GM12878 (cell line): ENCODE results near the gene MYO15A. TPM values are rescaled to one million over a fixed set of nuclear protein-coding genes. Genes with fewer than 3 reads are reported as not detected.

Experiments used
- ATAC-seq: fragments of 200-7000 bp; cut with Tn5 transposase; 3 replicates; pipeline ENCODE4 v1.9.1; 2020; ENCODE audit warnings: mild to moderate bottlenecking, moderate library complexity
- BruUV-seq: library from RNA; stranded (reverse); fragments of 400-500 nt; replicated peaks from 2 replicates; lab custom pipeline; 2021; lab: Mats Ljungman, UMichigan
- CTCF ChIA-PET: fragments of 300-600 bp; sonication (Branson Sonifier 250); formaldehyde crosslinking; extraction: SDS; loops from one replicate; lab custom pipeline; 2021; ENCODE audit warnings: inconsistent platforms; lab: Yijun Ruan, JAX
- POLR2A ChIA-PET: fragments of 350-600 bp; formaldehyde crosslinking; extraction: SDS; loops from one replicate; lab custom pipeline; 2021; ENCODE audit warnings: inconsistent platforms; lab: Charles Lee
- RAD21 ChIA-PET: fragments of 300-600 bp; sonication (Branson Sonifier 250); formaldehyde crosslinking; loops from one replicate; lab custom pipeline; 2023; ENCODE audit warnings: antibody characterized with exemption; ENCODE audit not compliant: unreplicated experiment; lab: Charles Lee
- SMC1A ChIA-PET: fragments of 300-600 bp; sonication (Branson Sonifier 250); formaldehyde crosslinking; loops from one replicate; lab custom pipeline; 2023; ENCODE audit not compliant: unreplicated experiment, uncharacterized antibody; lab: Charles Lee
- DNase-seq: peaks from one replicate; pipeline ENCODE4 v3.0.0-alpha.2; 2011; ENCODE audit warnings: low read depth, low spot score
- FAIRE-seq: peaks from 3 replicates; lab custom pipeline; 2011; peaks lifted over from hg19 to GRCh38; lab: Jason Lieb, UNC
- H2AFZ ChIP-seq: 2 replicates; pipeline ENCODE4 v1.6.0; 2011; ENCODE audit warnings: low read depth, low read length, control low read depth; ENCODE audit not compliant: control insufficient read depth
- H3K27ac ChIP-seq: 2 replicates; pipeline ENCODE4 v1.5.1; 2011; ENCODE audit warnings: control low read depth; ENCODE audit not compliant: control insufficient read depth, insufficient read depth
- H3K27me3 ChIP-seq, 2 experiments: replicated peaks in 1 of 2; 2 replicates each; pipeline versions ENCODE4 v1.6.0 to v1.6.1; 2011; ENCODE audit warnings: low read length in 1 of 2; ENCODE audit not compliant: control insufficient read depth in 2 of 2, insufficient read depth in 2 of 2
- H3K36me3 ChIP-seq, 2 experiments: 2 replicates each; pipeline ENCODE4 v1.5.1; 2011; ENCODE audit warnings: low read length in 1 of 2; ENCODE audit not compliant: control insufficient read depth in 2 of 2, insufficient read depth in 2 of 2
- H3K4me1 ChIP-seq: 2 replicates; pipeline ENCODE4 v1.6.1; 2011; ENCODE audit warnings: mild to moderate bottlenecking, low read length, moderate library complexity, mixed read lengths; ENCODE audit not compliant: control insufficient read depth, insufficient read depth
- H3K4me2 ChIP-seq: 2 replicates; pipeline ENCODE4 v1.6.0; 2011; ENCODE audit warnings: control low read depth; ENCODE audit not compliant: control insufficient read depth, insufficient read depth
- H3K4me3 ChIP-seq: fragments of 200-600 bp; sonication (generic); 2 replicates; pipeline ENCODE4 v1.5.1; 2016
- H3K79me2 ChIP-seq: 2 replicates; pipeline ENCODE4 v1.6.0; 2011; ENCODE audit warnings: low read length; ENCODE audit not compliant: control insufficient read depth, insufficient read depth
- H3K9ac ChIP-seq: 2 replicates; pipeline ENCODE4 v1.8.0; 2011; ENCODE audit warnings: low read length, control low read depth, mixed read lengths; ENCODE audit not compliant: control insufficient read depth, insufficient read depth
- H3K9me3 ChIP-seq: replicated peaks from 3 replicates; pipeline ENCODE4 v1.5.1; 2011; ENCODE audit warnings: mild to moderate bottlenecking, low read length; ENCODE audit not compliant: control insufficient read depth, insufficient read depth
- H4K20me1 ChIP-seq: 2 replicates; pipeline ENCODE4 v1.6.0; 2011; ENCODE audit not compliant: control insufficient read depth, insufficient read depth
- CREB1 ChIP-seq: IDR thresholded peaks from 2 replicates; pipeline ENCODE4 v1.6.1; 2012; ENCODE audit warnings: low read depth, mild to moderate bottlenecking, inconsistent platforms
- DPF2 ChIP-seq: fragments of 450-650 bp; IDR thresholded peaks from 2 replicates; pipeline ENCODE4 v1.6.1; 2017; ENCODE audit warnings: mild to moderate bottlenecking
- ESRRA ChIP-seq: IDR thresholded peaks from 2 replicates; pipeline ENCODE4 v1.6.1; 2012; ENCODE audit warnings: mild to moderate bottlenecking, low read length, improper control_type of control experiment
- HDAC2 ChIP-seq: fragments of 200-600 bp; sonication (generic); IDR thresholded peaks from 2 replicates; pipeline ENCODE4 v1.6.1; 2017
- IKZF2 ChIP-seq, 2 experiments: fragments of 450-650 bp; IDR thresholded peaks; 2 replicates each; pipeline ENCODE4 v1.6.1; 2017; ENCODE audit warnings: mild to moderate bottlenecking in 2 of 2, moderate library complexity in 2 of 2
- MXI1 ChIP-seq: fragments of 150-350 bp; IDR thresholded peaks from 2 replicates; pipeline ENCODE4 v1.6.1; 2011; ENCODE audit warnings: low read depth, mild to moderate bottlenecking, inconsistent platforms, low read length, improper control_type of control experiment
- NBN ChIP-seq: fragments of 450-650 bp; IDR thresholded peaks from 2 replicates; pipeline ENCODE4 v1.6.1; 2016
- NFXL1 ChIP-seq: fragments of 450-650 bp; IDR thresholded peaks from 2 replicates; pipeline ENCODE4 v1.6.1; 2017; ENCODE audit warnings: antibody characterized with exemption, mild to moderate bottlenecking, borderline replicate concordance
- SMAD5 ChIP-seq: IDR thresholded peaks from 2 replicates; pipeline ENCODE4 v1.6.1; 2016; ENCODE audit warnings: antibody characterized with exemption, low read depth
- SMARCA5 ChIP-seq: fragments of 450-650 bp; IDR thresholded peaks from 2 replicates; pipeline ENCODE4 v1.6.1; 2017; ENCODE audit warnings: mild to moderate bottlenecking
- TARDBP ChIP-seq: IDR thresholded peaks from 2 replicates; pipeline ENCODE4 v1.6.1; 2016; ENCODE audit warnings: borderline replicate concordance
- ZNF274 ChIP-seq: IDR thresholded peaks from one replicate; pipeline ENCODE4 v1.8.0; 2011; ENCODE audit not compliant: insufficient read length, insufficient read depth
- WGBS: methylation state at CpG from one replicate; pipeline ENCODE4 v1.1.6; 2016; ENCODE audit warnings: low lambda C conversion rate; ENCODE audit not compliant: insufficient replicate concordance, insufficient coverage; ENCODE audit errors: missing lambda C conversion rate; 5-methylcytosine and 5-hydroxymethylcytosine counted together
- in situ Hi-C: fragments of 300-500 bp; cut with MboI; formaldehyde crosslinking; loops from 9 replicates; pipeline ENCODE4 v1.14.3; 2018; ENCODE audit warnings: mixed read lengths
- intact Hi-C: fragments of 100-400 bp; cut with micrococcal nuclease; formaldehyde crosslinking; loops from one replicate; pipeline ENCODE4 v1.14.2; 2022; ENCODE audit not compliant: unreplicated experiment
- polyA plus RNA-seq, 11 experiments: library from polyadenylated mRNA; depleted of rRNA in 4 of 11; unstranded in 6 of 11; stranded (reverse) in 5 of 11; fragments of >200 nt; fragmentation: Nextera tagmentation in 4 of 11; fragmentation: Illumina TruSeq in 1 of 11; extraction: Ambion mirVana in 4 of 11; extraction: Trizol in 1 of 11; gene quantifications; 1 replicate in 1 of 11; 2 replicates in 10 of 11; pipeline versions ENCODE4 v1.2.1 to v1.2.3, GENCODE V29; 2011 to 2016; ENCODE audit warnings: inconsistent platforms in 2 of 11, missing spikeins in 2 of 11, low read depth in 1 of 11
- total RNA-seq, 4 experiments: library from RNA; depleted of rRNA in 3 of 4; stranded (reverse); fragments of >200 nt in 3 of 4; fragmentation: Illumina TruSeq in 1 of 4; extraction: Trizol in 1 of 4; gene quantifications; 2 replicates each; pipeline versions ENCODE4 v1.2.1 to v1.2.3, GENCODE V29; 2013 to 2021
- TF ChIP-seq, protein P1 (sequence below): IDR thresholded peaks from 2 replicates; pipeline ENCODE4 v1.6.1; 2011; ENCODE audit warnings: borderline replicate concordance, low read depth, mild to moderate bottlenecking, moderate library complexity, mixed read lengths, low read length; ENCODE audit not compliant: insufficient read depth; ENCODE audit errors: extremely low read length
- TF ChIP-seq, protein P2 (sequence below), 3 experiments: IDR thresholded peaks in 2 of 3; conservative IDR thresholded peaks in 1 of 3; 2 replicates each; pipeline ENCODE4 v1.5.1; 2011; ENCODE audit warnings: low read depth in 3 of 3, low read length in 3 of 3, mild to moderate bottlenecking in 3 of 3, control low read depth in 2 of 3, moderate library complexity in 2 of 3, inconsistent platforms in 1 of 3, mixed read lengths in 1 of 3; ENCODE audit not compliant: control insufficient read depth in 2 of 3, insufficient read depth in 1 of 3; ENCODE audit errors: extremely low read depth in 1 of 3
- TF ChIP-seq, protein P3 (sequence below): fragments of 450-650 bp; formaldehyde crosslinking; IDR thresholded peaks from 2 replicates; pipeline ENCODE4 v1.5.0; 2022; ENCODE audit warnings: mild to moderate bottlenecking, missing genetic modification characterization

The MYO15A gene
- total and polyA plus RNA-seq, 10 of the 15 experiments (the other 5 are each of a cell fraction or from before 2014, with no cell fraction given), result 0.03 to 0.77 (median 0.21) TPM; not detected in 4

DNA sequence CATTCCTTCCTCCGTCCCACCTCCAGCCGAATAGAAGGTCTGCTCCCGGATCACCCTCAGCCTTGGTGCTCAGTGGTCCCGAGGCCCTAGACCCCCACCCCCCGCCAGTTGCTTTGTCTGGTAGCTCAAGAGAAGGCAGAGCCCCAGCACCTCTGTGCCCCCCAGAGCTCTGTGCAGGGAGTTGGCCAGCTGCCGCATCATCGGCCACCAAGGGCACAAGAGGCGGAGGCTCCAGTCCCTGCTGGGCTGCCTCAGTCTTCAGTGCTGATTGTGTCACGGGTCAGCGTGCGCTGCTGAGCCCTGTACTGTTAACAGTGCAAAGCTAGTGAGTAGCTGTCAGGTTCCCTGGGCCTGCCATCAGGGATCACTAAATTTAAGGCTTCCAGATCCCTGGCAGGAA, 43.0 kb upstream of the MYO15A start:
- intact Hi-C loops (no loop called here), in situ Hi-C loops (no loop called here)
- no peak for ATAC-seq
- no peaks in the 10 kb centered on the region for H3K79me2 ChIP-seq
- no peak for DNase-seq
- no peaks in the 10 kb centered on the region for H3K9me3 ChIP-seq
- BruUV-seq, result no TSS peak
- no peak overlapping the region for H2AFZ ChIP-seq
- RAD21 ChIA-PET, result no interaction called here
- peaks cover 0 to 8% of the 10 kb centered on the region in 2 experiments; a peak in 3 of 4 replicates for H3K36me3 ChIP-seq
- no peak overlapping the region for H3K4me3 ChIP-seq
- H3K27ac ChIP-seq, result no peak overlapping the region
- H3K4me2 ChIP-seq, result no peak overlapping the region
- CTCF ChIA-PET, result no interaction called here
- no peak for FAIRE-seq
- TF ChIP-seq MXI1, result no peak
- TF ChIP-seq TARDBP, result no peak
- no peak for TF ChIP-seq CREB1
- TF ChIP-seq HDAC2, result no peak
- TF ChIP-seq ZNF274, result no peak
- TF ChIP-seq SMAD5, result no peak
- no peak for TF ChIP-seq SMARCA5
- TF ChIP-seq NFXL1, result no peak
- TF ChIP-seq, protein P1, sequence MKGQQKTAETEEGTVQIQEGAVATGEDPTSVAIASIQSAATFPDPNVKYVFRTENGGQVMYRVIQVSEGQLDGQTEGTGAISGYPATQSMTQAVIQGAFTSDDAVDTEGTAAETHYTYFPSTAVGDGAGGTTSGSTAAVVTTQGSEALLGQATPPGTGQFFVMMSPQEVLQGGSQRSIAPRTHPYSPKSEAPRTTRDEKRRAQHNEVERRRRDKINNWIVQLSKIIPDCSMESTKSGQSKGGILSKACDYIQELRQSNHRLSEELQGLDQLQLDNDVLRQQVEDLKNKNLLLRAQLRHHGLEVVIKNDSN, result no peak
- TF ChIP-seq, protein P2, sequence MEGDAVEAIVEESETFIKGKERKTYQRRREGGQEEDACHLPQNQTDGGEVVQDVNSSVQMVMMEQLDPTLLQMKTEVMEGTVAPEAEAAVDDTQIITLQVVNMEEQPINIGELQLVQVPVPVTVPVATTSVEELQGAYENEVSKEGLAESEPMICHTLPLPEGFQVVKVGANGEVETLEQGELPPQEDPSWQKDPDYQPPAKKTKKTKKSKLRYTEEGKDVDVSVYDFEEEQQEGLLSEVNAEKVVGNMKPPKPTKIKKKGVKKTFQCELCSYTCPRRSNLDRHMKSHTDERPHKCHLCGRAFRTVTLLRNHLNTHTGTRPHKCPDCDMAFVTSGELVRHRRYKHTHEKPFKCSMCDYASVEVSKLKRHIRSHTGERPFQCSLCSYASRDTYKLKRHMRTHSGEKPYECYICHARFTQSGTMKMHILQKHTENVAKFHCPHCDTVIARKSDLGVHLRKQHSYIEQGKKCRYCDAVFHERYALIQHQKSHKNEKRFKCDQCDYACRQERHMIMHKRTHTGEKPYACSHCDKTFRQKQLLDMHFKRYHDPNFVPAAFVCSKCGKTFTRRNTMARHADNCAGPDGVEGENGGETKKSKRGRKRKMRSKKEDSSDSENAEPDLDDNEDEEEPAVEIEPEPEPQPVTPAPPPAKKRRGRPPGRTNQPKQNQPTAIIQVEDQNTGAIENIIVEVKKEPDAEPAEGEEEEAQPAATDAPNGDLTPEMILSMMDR (IDR thresholded peaks at IDR 0.05 in 2 of 3, conservative IDR thresholded peaks at IDR 0.05 in 1 of 3; ENCODE audit: control insufficient read depth in 2 of 3, extremely low read depth in 1 of 3, insufficient read depth in 1 of 3, low read depth in 3 of 3, low read length in 3 of 3), result no peak
- TF ChIP-seq, protein P3, sequence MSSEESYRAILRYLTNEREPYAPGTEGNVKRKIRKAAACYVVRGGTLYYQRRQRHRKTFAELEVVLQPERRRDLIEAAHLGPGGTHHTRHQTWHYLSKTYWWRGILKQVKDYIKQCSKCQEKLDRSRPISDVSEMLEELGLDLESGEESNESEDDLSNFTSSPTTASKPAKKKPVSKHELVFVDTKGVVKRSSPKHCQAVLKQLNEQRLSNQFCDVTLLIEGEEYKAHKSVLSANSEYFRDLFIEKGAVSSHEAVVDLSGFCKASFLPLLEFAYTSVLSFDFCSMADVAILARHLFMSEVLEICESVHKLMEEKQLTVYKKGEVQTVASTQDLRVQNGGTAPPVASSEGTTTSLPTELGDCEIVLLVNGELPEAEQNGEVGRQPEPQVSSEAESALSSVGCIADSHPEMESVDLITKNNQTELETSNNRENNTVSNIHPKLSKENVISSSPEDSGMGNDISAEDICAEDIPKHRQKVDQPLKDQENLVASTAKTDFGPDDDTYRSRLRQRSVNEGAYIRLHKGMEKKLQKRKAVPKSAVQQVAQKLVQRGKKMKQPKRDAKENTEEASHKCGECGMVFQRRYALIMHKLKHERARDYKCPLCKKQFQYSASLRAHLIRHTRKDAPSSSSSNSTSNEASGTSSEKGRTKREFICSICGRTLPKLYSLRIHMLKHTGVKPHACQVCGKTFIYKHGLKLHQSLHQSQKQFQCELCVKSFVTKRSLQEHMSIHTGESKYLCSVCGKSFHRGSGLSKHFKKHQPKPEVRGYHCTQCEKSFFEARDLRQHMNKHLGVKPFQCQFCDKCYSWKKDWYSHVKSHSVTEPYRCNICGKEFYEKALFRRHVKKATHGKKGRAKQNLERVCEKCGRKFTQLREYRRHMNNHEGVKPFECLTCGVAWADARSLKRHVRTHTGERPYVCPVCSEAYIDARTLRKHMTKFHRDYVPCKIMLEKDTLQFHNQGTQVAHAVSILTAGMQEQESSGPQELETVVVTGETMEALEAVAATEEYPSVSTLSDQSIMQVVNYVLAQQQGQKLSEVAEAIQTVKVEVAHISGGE, result no peak
- no peak for TF ChIP-seq IKZF2 (IDR thresholded peaks at IDR 0.05)
- TF ChIP-seq DPF2, result no peak
- no peak for TF ChIP-seq ESRRA
- TF ChIP-seq NBN, result no peak
- WGBS, result 91% methylated on average over 11 of the region's 11 CpGs
- SMC1A ChIA-PET, result no interaction called here
- POLR2A ChIA-PET, result no interaction called here
- no peaks in the 10 kb centered on the region for H3K4me1 ChIP-seq
- no peaks in the 10 kb centered on the region for H3K27me3 ChIP-seq
- no peaks in the 10 kb centered on the region for H4K20me1 ChIP-seq
- no peak overlapping the region for H3K9ac ChIP-seq
